ENCODE data around the gene ZNF827.

ZNF827 gene

DNA sequence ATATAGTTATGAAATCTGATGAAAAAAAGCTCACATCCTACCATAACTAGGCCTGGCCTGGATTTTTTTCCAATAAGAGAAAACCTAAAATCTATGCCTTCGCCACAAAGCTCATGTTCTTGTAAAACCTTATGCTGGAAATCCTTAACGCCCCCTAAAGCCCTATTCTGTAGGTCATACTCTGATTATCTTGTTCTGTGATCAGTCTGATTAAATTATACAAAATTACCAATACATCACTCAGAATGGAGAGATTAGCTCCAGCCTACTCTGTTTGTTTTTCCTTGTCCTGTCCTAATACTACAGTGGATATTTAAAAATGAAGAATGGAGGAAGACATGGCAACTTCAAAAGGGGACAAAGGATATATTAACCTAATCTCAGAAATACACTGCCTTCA lies 7.2 kb downstream of the ZNF827 start:
- no peak for DNase-seq

DNA sequence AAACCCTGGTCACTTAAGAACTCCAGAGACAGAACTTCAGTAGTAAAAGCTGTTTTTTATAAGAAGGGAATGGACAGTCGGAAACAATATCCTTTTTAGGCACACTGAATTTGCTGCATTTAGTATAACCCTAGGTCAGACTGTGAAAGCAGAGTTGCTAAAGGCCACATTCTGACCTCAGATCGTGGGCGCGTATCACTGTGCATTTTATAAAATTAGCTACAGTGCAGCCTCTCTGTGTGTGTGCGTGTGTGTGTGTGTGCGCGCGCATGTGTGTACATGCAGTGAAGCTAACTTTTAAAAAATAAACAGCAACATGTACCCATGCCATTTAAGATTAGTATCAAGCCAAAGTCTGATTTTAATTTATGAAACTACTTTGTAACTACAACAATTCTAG lies 8.0 kb downstream of the ZNF827 start:
- no peak for DNase-seq

DNA sequence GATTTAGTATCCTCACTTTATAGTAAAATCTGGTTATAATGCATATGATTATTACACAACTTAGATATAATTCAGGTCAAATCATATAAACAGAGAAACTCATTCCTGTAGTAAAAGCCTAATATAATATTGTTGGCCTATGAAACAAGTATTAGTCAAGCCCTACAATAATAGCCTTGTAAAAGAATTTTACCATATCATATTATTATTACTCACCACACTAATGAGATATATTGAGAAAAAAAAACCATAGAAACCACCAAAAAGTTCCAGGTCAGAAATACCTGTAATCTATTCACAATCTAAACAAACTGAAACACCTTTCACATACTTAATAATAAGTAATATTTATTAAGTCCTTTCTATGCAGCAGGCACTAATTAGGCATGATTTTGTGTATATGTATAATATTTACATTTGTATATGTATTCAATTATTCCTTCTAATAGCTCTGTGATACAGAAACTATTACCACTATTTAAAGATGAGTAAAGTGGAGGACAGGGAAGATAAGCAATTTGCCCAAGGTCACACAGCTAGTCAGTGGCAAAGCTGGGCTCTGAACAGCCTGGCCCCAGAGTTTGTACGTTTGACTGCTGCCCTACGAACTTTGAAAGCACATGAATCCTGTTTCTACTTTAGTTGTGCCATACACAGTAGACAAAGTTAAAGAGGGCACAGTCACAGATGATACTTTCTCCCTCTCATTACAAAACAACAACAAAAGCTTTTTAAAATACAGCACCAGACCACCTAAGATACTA lies 9.0 kb downstream of the ZNF827 start:
- no peak for DNase-seq

GRCh38 chr4:145928748-145929147 lies 9.9 kb downstream of the ZNF827 start:
- no peak for DNase-seq

DNA sequence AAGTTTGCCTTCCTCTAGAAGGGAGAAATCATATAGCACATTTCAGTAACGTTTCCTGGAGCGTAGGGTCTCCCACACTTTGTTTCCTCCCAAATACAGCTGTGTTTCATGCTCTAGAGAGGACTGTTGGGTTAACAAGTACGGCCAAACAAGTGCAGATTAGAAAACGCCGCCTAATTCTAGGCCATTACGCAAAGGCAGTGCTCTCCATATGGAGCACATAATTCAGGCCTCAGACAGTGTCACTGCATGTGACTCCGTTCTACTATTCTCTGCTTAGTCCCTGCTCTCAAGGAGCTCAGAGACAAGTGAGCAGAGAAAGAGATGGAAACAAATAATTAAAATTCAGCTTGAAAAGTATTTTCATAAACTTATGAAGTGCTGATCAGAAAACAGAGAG lies 11.6 kb downstream of the ZNF827 start:
- DNase-seq, result no peak

DNA sequence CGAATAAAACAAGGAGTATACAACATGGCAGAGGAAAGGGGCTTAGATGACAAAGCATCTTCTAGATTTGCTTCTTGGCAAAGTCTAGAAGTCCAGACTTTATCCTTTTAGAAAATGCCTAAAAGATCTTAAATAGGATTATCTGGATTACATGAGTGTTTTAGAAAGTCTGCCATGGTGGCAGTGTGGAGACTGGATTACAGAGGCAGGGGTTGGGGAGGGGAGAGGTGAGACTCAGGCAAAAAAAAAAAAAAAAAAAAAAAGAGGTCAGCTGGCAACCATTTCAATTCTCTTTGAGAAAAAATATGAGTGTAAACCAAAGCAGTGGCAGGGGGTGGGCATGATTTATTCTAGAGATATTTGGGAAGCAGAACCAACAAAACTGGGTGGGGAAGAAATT lies 17.4 kb downstream of the ZNF827 start:
- DNase-seq, result no peak

DNA sequence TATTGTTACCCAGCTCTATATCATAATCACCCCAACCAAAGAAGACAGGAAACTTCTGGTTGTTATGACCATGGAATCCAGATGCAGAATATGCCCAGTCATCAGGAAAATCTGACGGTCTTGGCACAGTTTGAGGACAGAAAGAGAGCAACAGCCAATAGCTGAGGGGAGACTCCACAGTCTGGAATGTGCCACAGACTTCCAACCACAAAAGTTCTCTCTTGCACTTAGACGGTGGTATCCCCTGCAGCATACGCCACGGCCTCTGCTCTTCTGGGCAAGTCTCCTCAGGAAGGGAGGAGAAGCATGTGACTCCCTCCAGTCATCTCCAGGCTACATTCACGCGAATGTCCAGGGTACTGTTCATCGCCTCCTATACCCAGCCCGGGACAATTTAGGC lies 18.4 kb downstream of the ZNF827 start:
- no peak for DNase-seq

GRCh38 chr4:145912376-145912775 lies 26.2 kb downstream of the ZNF827 start:
- DNase-seq, result no peak

DNA sequence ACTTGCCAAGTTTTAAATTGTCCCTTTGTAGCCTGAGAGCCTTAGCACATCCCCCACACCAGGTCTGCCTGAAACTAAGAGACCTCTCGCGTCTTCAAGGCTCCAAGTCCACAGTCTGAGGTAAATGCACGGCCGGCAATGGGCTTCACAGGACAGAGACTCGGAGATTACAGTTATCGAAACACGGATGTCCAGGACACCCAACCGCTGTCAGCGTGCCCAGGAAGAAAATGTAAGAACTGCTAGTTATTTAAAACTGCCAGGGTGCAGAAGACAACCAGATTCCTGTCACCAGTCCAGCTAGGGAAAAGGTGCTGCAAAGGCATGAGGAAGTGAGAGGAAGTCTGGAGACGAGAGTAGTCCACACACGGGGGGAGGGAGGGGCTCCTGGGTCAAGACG lies 28.9 kb downstream of the ZNF827 start:
- no peak for DNase-seq

GRCh38 chr4:145909281-145909715 lies 29.3 kb downstream of the ZNF827 start:
- no peak for DNase-seq

GRCh38 chr4:145907812-145908211 lies 30.8 kb downstream of the ZNF827 start:
- DNase-seq, result no peak

- DNase-seq, result no peak
Measured at GRCh38 chr4:145907390-145907789, 31.2 kb downstream of the ZNF827 start.

GRCh38 chr4:145904413-145905177 lies 34.0 kb downstream of the ZNF827 start:
- no peak for DNase-seq

GRCh38 chr4:145902522-145902921 lies 36.1 kb downstream of the ZNF827 start:
- DNase-seq, result no peak

DNA sequence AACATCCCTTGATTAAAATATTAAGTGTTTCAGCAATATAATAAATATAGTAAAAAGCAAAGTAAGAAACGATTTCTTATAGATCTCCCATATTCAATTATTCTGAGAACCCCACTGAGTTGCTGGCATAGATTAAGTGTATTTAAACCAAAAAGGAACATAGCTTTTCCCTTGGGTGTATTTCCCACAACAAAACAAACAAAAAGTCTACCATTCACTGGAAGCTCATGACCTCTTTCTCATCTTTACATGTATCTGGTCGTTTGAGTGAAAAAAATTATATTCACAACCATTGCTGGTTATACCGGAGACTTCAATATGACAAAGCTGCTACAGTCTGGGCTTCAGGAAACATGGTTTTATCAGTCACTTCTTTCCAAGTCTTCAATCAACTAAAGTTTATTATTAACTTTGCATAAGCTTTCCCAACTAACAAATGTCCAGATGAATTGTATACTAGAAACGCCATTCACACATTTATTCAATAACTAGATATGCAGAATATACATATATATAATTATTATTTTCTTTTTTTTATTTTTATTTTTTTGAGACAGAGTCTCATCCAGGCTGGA lies 38.6 kb downstream of the ZNF827 start:
- DNase-seq, result no peak

DNA sequence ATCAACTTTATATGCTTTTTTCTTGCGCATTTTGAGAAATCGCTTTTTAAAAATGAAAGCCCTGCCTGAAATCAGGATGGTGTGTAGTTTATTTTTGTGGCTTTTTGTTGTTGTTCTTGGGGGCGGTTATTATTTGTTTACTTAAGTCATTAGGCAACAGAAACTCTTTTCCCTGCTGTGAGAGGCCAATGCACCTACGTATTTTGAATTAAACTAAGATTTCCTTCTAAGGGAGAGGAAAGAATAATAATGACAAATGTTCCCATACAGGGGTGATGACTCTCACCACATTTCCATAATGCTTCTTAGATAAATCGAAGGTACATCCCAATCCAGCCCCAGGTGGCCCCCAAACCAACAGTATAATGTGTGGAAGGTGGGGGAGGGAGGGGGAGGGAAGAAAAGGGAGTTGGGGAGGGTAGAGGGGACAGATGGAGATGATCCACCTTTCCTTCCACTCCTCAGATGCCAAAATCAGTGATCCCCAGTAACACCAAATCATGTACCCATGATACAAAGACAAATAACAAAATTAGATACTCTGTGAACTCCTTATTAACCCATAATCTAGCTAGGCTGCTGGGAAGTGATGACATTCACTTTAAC lies 39.6 kb downstream of the ZNF827 start:
- no peak for DNase-seq

DNA sequence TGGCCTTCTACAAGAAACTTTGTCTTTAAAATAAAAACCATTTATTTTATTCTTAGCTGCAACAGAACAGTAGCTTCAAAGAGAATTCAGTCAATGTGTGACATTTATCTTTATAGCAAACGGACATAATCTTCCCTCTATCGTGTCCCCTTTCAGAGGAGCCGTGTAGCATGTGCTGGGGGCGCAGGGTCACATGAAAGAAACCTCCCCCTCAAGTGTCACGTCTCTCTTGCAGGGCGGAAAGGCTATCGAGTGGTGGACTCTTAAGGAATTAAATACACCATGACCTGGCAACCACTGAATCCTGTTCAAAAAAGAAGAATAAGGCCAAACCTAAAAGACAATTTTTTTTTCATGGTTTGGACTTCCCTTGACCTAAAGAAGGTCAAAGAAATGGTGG lies 40.2 kb downstream of the ZNF827 start:
- DNase-seq, result no peak

DNA sequence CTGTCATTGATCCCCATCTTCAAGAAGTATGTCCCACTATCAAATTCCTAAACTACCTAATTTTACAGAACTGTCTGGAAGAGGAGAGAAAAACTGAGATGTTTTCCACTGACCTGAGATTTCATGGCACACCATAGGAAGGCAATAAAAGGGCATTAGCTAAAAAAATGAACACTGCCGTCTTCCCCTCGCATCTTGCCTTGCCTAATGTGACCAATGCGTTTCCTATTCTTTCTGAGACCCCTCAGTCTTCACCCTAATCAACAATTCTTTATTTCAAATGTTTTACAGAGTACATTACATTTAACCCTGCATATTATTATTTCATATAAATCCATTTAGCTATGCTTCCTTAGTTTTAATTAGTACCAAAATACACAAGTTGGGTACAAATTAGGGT lies 43.6 kb downstream of the ZNF827 start:
- no peak for DNase-seq

DNA sequence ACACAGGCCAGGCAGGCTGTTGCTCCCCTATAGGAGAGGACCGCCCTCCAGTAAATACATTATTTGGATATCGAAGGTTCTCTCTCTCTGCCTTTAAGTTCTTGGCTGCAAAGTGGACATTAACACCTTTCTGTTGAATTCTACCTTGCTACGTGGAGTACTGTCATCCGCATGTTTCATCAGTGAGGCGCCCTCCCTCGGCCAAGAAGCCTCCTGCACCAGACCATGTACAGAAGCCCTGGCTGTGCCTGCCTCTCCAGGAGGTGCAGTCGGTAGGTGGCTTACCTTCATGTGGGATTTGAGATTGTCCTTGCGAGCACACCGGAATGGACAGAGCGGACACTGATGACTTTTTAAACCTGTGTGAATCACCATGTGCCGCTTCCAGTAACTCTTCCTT lies 46.7 kb downstream of the ZNF827 start:
- no peak for DNase-seq

GRCh38 chr4:145890689-145891088 lies 47.9 kb downstream of the ZNF827 start:
- no peak for DNase-seq

GRCh38 chr4:145888393-145888792 lies 50.2 kb downstream of the ZNF827 start:
- DNase-seq, result no peak

DNA sequence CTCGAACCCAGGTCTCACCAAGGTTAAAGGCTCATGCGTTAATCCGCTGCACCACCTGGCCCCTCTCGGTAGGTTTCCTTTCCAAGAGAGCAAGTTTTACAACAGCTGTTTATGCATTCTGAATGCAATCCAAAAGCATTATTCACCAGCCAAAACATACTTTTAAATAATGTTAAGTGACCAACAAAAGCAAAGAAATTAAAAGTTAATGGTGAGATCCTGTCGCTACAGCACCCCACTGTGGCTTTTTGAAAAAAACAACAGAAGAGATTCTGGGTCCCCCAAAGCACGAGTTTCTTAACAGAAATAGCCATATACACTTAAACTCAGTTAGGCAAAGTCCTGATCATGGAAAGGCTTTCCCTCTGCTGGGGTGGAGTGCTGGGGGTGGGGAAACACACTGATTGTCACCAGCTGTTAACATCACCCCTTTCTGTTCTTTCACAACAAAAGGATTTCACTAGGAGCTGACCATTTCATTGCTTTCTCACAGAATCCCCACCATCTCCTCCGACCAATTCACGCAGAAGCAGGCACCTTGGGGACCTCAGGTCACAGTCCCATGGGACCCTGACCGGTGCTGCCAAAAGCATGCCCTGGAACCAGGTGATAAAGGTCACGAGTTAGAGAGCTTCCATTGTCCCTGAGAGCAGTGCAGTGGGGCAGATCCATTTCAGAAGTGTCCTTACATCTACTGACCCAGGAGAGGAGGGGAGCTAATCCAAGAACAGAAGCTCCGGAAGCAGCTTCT lies 51.2 kb downstream of the ZNF827 start:
- DNase-seq, result no peak

DNA sequence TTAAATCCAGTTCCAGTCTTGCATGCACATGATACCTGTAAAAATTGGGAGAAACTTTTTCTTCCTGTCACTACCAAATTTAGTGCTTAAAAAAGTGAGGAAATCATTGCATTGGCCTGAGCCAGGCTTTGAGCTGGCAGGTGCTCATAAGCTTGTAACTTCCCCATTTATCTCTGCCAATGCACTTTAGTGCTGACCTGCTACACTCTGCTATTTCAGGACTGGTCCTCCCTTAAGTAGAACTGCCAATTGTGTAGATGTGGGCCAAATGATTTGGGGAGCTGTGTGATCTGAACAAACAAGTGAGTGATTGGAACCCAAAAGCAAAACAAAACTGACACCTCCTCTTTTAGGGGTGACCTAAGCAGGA lies 51.8 kb downstream of the ZNF827 start:
- DNase-seq, result no peak
